GM23338 (cell line): ENCODE results near the gene GUCD1. TPM values are rescaled to one million over a fixed set of nuclear protein-coding genes. Genes with fewer than 3 reads are reported as not detected.
A peak's percentile ranks its signal among the peaks of the same experiment; 100 is the strongest.
"Not testable (repeated sequence)": the region's sequence is repeated elsewhere in the genome, so short reads cannot be mapped to it uniquely, and the experiment has no call there.

Experiments
- ATAC-seq: fragments of 200-7000 bp; cut with Tn5 transposase; 3 replicates; pipeline ENCODE4 v1.9.1; 2020
- DNase-seq: peaks from one replicate; pipeline ENCODE4 v3.0.0-alpha.2; 2015; ENCODE audit warnings: low spot score
- H2AFZ ChIP-seq: fragments of 200-600 bp; sonication (generic); 2 replicates; pipeline ENCODE4 v1.8.0; 2016; ENCODE audit warnings: antibody characterized with exemption, mild to moderate bottlenecking, moderate library complexity
- H3F3A ChIP-seq: fragments of 200-600 bp; sonication (generic); replicated peaks from 2 replicates; pipeline ENCODE4 v1.8.0; 2017; ENCODE audit warnings: antibody characterized with exemption, mixed run types, low read depth
- H3K27ac ChIP-seq: fragments of 200-600 bp; sonication (generic); 2 replicates; pipeline ENCODE4 v1.6.1; 2016; ENCODE audit warnings: low read depth
- H3K27me3 ChIP-seq: fragments of 200-600 bp; sonication (generic); 2 replicates; pipeline ENCODE4 v1.8.0; 2016; ENCODE audit warnings: mild to moderate bottlenecking, mixed run types, moderate library complexity; ENCODE audit not compliant: insufficient read depth
- H3K36me3 ChIP-seq: fragments of 200-600 bp; sonication (generic); 2 replicates; pipeline ENCODE4 v1.8.0; 2016; ENCODE audit warnings: mild to moderate bottlenecking; ENCODE audit not compliant: insufficient read depth
- H3K4me1 ChIP-seq: fragments of 200-600 bp; sonication (generic); 2 replicates; pipeline ENCODE4 v1.8.0; 2016; ENCODE audit warnings: mild to moderate bottlenecking, moderate library complexity; ENCODE audit not compliant: insufficient read depth
- H3K4me2 ChIP-seq: fragments of 200-600 bp; sonication (generic); 2 replicates; pipeline ENCODE4 v1.7.1; 2017; ENCODE audit warnings: mixed run types
- H3K4me3 ChIP-seq: fragments of 200-600 bp; sonication (generic); 2 replicates; pipeline ENCODE4 v1.6.1; 2016; ENCODE audit warnings: mixed run types
- H3K79me2 ChIP-seq: fragments of 200-600 bp; sonication (generic); replicated peaks from 2 replicates; pipeline ENCODE4 v1.8.0; 2017; ENCODE audit warnings: mild to moderate bottlenecking; ENCODE audit not compliant: insufficient read depth
- H3K9me2 ChIP-seq: fragments of 200-600 bp; sonication (generic); 2 replicates; pipeline ENCODE4 v1.8.0; 2017; ENCODE audit not compliant: insufficient read depth
- H4K20me1 ChIP-seq: fragments of 200-600 bp; sonication (generic); replicated peaks from 2 replicates; pipeline ENCODE4 v1.8.0; 2017; ENCODE audit warnings: mild to moderate bottlenecking; ENCODE audit not compliant: insufficient read depth
- H3K27ac Mint-ChIP-seq: 2 replicates; pipeline ENCODE4 v1.8.0; 2020; ENCODE audit warnings: inconsistent platforms, mild to moderate bottlenecking, moderate library complexity, mixed read lengths
- H3K27me3 Mint-ChIP-seq: 3 replicates; pipeline ENCODE4 v1.8.0; 2022; ENCODE audit warnings: low read depth, mild to moderate bottlenecking, moderate library complexity, mixed read lengths, inconsistent platforms; ENCODE audit not compliant: insufficient read depth, poor library complexity
- H3K36me3 Mint-ChIP-seq: 3 replicates; pipeline ENCODE4 v1.8.0; 2021; ENCODE audit warnings: low read depth, mild to moderate bottlenecking, inconsistent platforms, moderate library complexity, mixed read lengths
- H3K4me1 Mint-ChIP-seq: 3 replicates; pipeline ENCODE4 v1.8.0; 2020; ENCODE audit warnings: mild to moderate bottlenecking, inconsistent platforms, mixed read lengths
- H3K4me3 Mint-ChIP-seq: 3 replicates; pipeline ENCODE4 v1.8.0; 2021; ENCODE audit warnings: moderate library complexity, mild to moderate bottlenecking, inconsistent platforms, mixed read lengths
- H3K9me3 Mint-ChIP-seq: 3 replicates; pipeline ENCODE4 v1.8.0; 2020; ENCODE audit warnings: moderate library complexity, mild to moderate bottlenecking, inconsistent platforms, mixed read lengths
- CREB1 ChIP-seq: fragments of 250-450 bp; sonication (Bioruptor Pico); IDR thresholded peaks from 2 replicates; pipeline ENCODE4 v1.5.0; 2020; ENCODE audit warnings: low read depth, mild to moderate bottlenecking, moderate library complexity
- POLR2AphosphoS5 ChIP-seq: IDR thresholded peaks from 2 replicates; pipeline ENCODE4 v1.6.1; 2016; ENCODE audit warnings: antibody characterized with exemption, low read depth
- long read RNA-seq: library from polyadenylated mRNA; unstranded; transcript quantifications from one replicate; pipeline ENCODE4 v2.0.0, GENCODE V29; 2020; ENCODE audit not compliant: unreplicated experiment
- polyA plus RNA-seq: library from polyadenylated mRNA; unstranded; fragments of >200 nt; fragmentation: Nextera tagmentation; extraction: Ambion mirVana; gene quantifications from 2 replicates; pipeline ENCODE4 v1.2.1, GENCODE V29; 2016
- total RNA-seq: library from RNA; depleted of rRNA; stranded (reverse); fragments of >200 nt; shearing (Covaris generic); gene quantifications from 2 replicates; pipeline ENCODE4 v1.2.3, GENCODE V29; 2014; rRNA removed
- TF ChIP-seq, protein P1 (sequence below), 2 experiments: fragments of 200-600 bp in 1 of 2; sonication (generic) in 1 of 2; conservative IDR thresholded peaks; 2 replicates each; pipeline versions ENCODE4 v1.5.1 to v1.6.1; 2016 to 2017; ENCODE audit warnings: antibody characterized with exemption in 2 of 2, low read depth in 2 of 2, mild to moderate bottlenecking in 2 of 2, moderate library complexity in 1 of 2

The GUCD1 gene
- total RNA-seq (91.1 and 106 TPM in 2 replicates), polyA plus RNA-seq (39.0 and 47.9 TPM in 2 replicates)
- long read RNA-seq, partial matches to known transcripts, result 0 of 9 reads
- long read RNA-seq, other reads (novel, unspliced or antisense), result 3 of 9 reads

DNA sequence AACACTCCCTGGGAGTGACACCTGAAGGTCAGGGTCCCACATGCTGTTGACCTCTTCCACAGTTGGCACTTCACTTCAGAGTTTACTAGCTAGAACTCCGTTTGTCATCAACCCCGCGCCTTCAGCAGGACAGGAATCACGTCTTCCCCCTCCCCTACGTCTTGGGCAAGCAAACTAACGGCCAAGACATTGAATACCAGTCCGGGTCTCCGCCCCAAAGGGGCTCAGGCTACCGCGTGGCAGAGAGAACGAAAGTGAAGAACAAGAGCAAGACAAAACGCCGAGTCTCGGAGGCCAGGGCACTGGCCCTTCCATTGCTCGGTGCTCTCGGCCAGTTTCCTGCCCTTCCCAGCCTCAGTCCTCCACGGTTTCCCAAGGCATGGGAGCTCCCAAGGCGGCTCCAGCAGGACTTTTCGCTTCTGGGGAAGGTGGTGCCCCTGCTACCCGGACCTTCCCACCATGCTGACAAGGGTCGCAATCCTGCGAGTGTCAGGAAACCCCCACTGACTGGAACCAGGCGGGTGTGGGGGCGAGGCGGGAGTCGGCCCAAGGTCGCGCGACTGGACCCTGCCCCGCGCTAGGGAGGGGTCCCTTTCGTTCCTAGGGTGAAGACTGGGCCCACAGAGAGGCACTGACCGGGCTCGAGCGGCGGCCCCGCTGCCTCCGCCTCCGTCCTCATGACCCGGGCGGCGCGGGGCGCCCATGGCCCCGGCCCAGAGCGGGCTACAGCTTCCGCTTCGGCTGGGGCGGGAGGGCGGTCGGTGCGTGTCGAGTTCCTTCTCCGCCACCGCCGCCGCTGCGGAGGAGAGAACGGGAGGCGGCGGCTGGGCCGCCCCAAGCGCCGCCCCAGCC is at the start of gene GUCD1:
Gene GUCD1 (minus strand): TSS at position 826 of the 852 bp plus-strand sequence. CDS start 147 bp downstream, at position 679.
- peaks cover 2% of the 10 kb centered on the region; the same call in 1 of the 3 replicates for H3K9me3 Mint-ChIP-seq

DNA sequence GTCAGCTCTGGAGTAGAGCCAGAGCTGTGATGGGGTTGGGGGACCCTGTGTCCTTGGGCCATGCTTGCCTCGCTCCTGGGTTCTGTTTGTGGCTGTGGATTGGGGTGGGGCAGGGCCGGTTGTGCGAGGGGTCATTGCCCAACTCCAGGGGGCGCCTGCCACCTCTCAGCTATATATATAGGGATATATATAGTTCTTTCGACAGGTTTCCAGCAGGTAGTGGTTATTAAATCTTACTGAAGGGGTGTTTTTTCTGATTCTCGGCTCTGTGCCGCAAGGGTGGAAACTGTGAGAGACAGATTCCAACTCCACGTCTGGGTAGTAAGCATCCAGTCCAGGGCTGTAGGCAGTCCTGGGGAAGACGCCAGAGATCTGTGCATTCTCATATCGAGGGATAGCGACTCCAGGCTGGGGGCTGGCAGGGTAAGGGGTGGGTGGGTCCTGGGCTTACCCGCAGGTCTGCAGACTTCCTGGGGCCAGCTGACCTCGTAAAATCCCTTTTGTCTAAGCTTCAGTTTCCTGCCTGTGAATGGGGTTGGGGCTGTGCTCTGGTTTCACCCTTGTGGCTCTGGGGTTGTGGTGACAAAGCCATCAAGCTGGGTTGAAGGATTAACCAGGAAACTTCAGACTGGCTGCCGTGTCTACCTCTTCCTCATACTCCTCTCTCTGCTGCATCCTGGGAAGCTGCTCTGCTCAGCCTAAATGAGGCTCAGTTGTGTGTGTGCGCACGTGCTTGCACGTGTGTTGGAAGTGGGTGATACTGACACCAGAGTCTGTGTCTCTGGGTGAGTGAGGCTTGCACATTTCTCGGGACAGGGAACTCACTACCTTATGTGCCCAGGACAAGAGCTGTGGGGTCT is 49.1 kb upstream of the GUCD1 start:
- peak overlapping the region; percentile 58; the same call in 1 of the 2 replicates for H3K4me2 ChIP-seq
- not testable (repeated sequence) for H3K4me1 ChIP-seq, H3K79me2 ChIP-seq, H3K27ac Mint-ChIP-seq, H4K20me1 ChIP-seq, H3F3A ChIP-seq, H3K4me3 Mint-ChIP-seq, H3K27me3 ChIP-seq, H3K36me3 ChIP-seq, H3K27me3 Mint-ChIP-seq, H2AFZ ChIP-seq, H3K9me3 Mint-ChIP-seq, H3K27ac ChIP-seq, H3K9me2 ChIP-seq, H3K4me3 ChIP-seq, H3K36me3 Mint-ChIP-seq
- DNase-seq (peak; percentile 45), ATAC-seq (peak; percentile 56)
- H3K4me1 Mint-ChIP-seq, result peaks cover 26% of the 10 kb centered on the region
- TF ChIP-seq, protein P1, sequence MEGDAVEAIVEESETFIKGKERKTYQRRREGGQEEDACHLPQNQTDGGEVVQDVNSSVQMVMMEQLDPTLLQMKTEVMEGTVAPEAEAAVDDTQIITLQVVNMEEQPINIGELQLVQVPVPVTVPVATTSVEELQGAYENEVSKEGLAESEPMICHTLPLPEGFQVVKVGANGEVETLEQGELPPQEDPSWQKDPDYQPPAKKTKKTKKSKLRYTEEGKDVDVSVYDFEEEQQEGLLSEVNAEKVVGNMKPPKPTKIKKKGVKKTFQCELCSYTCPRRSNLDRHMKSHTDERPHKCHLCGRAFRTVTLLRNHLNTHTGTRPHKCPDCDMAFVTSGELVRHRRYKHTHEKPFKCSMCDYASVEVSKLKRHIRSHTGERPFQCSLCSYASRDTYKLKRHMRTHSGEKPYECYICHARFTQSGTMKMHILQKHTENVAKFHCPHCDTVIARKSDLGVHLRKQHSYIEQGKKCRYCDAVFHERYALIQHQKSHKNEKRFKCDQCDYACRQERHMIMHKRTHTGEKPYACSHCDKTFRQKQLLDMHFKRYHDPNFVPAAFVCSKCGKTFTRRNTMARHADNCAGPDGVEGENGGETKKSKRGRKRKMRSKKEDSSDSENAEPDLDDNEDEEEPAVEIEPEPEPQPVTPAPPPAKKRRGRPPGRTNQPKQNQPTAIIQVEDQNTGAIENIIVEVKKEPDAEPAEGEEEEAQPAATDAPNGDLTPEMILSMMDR (conservative IDR thresholded peaks at IDR 0.05; ENCODE audit: low read depth in 2 of 2), result peak; percentile 42 to 51

More for the DNA sequence above, at the start of gene GUCD1:
- peak within 1 kb of the TSS; percentile 98 for H3K4me3 Mint-ChIP-seq
- Histone ChIP-seq H3K4me3 (peak within 1 kb of the TSS; percentile 99), H3K9me2 (no peaks in the 10 kb centered on the region), H3K4me1 (peaks cover 18% of the 10 kb centered on the region), H3F3A (peaks cover 5% of the 10 kb centered on the region; the same call in 1 of the 2 replicates), H3K4me2 (peak within 1 kb of the TSS; percentile 100), H4K20me1 (peaks cover 45% of the 10 kb centered on the region), H3K36me3 (peaks cover 20% of the 10 kb centered on the region), H3K79me2 (peaks cover 82% of the 10 kb centered on the region), H3K27ac (peak within 1 kb of the TSS; percentile 99), H2AFZ (peak within 1 kb of the TSS; percentile 99), H3K27me3 (no peaks in the 10 kb centered on the region)
- peaks cover 37% of the 10 kb centered on the region for H3K36me3 Mint-ChIP-seq
- H3K27me3 Mint-ChIP-seq, result peaks cover 6% of the 10 kb centered on the region
- TF ChIP-seq CREB1 (CRISPR knock-in tag) (no peak), POLR2AphosphoS5 (peak; percentile 48; the same call in 1 of the 2 replicates)
- ATAC-seq, result peak; percentile 39
- peak; percentile 39 for DNase-seq
- peak within 1 kb of the TSS; percentile 98 for H3K27ac Mint-ChIP-seq
- peaks cover 25% of the 10 kb centered on the region for H3K4me1 Mint-ChIP-seq

DNA sequence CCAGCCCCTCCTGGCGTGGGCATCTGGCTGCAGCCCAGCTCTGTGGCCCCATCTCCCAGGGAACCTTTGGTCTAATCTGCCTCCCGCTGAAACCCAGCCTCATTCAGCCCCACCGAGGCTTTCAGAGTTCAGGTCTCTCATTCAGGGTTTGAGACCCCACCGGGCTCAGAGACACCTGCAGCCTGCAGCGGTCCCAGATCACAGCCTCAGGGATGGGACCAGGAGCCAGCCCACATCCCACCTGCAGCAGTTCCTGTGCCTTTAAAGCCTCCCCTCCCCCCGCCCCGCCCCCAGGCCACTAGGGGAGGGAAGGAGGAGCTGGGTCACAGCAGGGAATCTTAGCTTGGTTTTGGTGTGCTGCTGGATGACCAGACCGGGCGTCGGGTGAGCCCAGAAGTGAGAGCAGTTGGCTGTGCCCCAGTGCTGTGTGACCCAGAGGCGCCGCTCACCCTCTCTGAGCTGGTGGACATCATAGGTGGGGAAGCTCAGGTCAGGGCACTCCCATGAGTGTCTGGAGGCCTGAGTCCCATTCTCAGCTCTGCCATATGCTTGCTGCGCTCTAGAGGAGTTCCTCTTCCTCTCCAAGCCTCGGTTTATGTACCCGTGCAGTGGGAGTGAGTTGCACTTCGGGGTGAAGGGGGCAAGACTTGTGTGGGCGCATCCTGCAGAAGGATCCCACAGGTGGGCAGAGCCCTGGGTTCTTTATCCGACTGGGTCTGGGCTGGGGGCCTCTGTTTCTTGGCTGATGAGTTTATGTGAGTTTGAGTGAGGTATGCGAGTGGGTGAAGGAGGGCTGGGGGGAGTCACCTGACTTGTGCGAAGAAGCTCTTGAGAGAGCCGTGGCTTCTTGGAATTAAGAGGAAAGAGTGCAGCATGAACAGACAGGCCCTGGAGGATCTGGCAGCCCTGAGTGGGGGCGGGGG is 48.2 kb upstream of the GUCD1 start, which contains the start of gene GGT1:
Gene GGT1 (plus strand): TSS at position 347 of the 923 bp plus-strand sequence. CDS start 7,889 bp downstream, outside the sequence.
- H3K36me3 Mint-ChIP-seq, DNase-seq, H3K4me3 ChIP-seq, H3F3A ChIP-seq, H3K27me3 ChIP-seq, H3K27ac ChIP-seq, H4K20me1 ChIP-seq, H3K27ac Mint-ChIP-seq, H3K36me3 ChIP-seq, H3K9me3 Mint-ChIP-seq, H3K79me2 ChIP-seq, H2AFZ ChIP-seq, H3K9me2 ChIP-seq, H3K4me1 ChIP-seq, H3K27me3 Mint-ChIP-seq: not testable (repeated sequence)
- ATAC-seq, result peak; percentile 17
- Mint-ChIP-seq H3K4me1 (peaks cover 27% of the 10 kb centered on the region), H3K4me3 (peak within 1 kb of the TSS; percentile 3; the same call in 1 of the 3 replicates)
- H3K4me2 ChIP-seq, result peak within 1 kb of the TSS; percentile 58; the same call in 1 of the 2 replicates

DNA sequence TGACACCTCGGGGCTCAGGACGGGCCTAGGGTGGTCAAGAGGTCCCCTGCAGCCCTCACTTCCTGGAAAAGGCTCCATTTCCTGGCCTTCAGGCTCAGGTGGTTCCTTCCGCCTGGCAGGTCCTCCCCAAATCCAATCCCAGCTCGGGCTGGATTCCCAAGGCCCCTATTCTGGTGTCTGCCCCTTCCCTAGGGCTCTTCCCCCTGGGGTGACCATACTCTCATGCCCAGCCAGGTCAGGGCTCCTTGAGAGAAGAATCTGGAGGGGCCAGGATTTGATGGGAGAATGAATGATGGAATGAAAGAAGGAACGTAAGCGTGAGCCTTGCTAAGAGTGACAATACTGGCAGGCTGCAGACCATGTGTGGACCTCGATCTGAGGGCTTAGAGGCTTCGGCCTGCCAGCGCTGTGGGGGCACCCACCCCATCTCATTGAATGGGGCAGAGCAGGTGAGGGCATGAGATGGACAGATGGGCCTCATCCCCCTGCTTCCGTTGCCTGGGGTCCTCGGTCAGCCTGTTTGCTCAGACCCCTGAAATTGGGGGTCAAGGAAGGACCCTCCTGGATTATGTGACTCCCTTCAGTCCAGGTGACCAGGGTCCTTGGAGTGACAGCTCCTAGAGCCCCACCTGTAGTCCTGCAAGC is 47.3 kb upstream of the GUCD1 start:
- not testable (repeated sequence) for H3K27ac Mint-ChIP-seq, H3K27me3 ChIP-seq, DNase-seq, ATAC-seq, H4K20me1 ChIP-seq, H3K36me3 ChIP-seq, H3K9me3 Mint-ChIP-seq, H3K79me2 ChIP-seq, H3F3A ChIP-seq, H3K9me2 ChIP-seq, H3K4me1 ChIP-seq, H2AFZ ChIP-seq, H3K4me3 Mint-ChIP-seq, H3K27ac ChIP-seq, H3K4me2 ChIP-seq, H3K4me3 ChIP-seq, H3K36me3 Mint-ChIP-seq
- Mint-ChIP-seq H3K4me1 (peaks cover 27% of the 10 kb centered on the region), H3K27me3 (peaks cover 12% of the 10 kb centered on the region)
